A549 (cell line): Measurements from ENCODE around the gene PRSS57.

Source experiments
- CEBPB ChIP-seq, 2 experiments: fragments of >200 bp in 1 of 2; sonication (Bioruptor Twin) in 1 of 2; formaldehyde crosslinking in 1 of 2; IDR thresholded peaks; 2 replicates each; pipeline ENCODE4 v1.6.1; 2012 to 2016
- EP300 ChIP-seq, 2 experiments: fragments of >200 bp; sonication (Bioruptor Twin); formaldehyde crosslinking; IDR thresholded peaks; 2 replicates in 1 of 2; 3 replicates in 1 of 2; pipeline ENCODE4 v1.6.1; 2016 to 2017
- FOXS1 ChIP-seq: fragments of 250-450 bp; sonication (Bioruptor Pico); IDR thresholded peaks from 2 replicates; pipeline ENCODE4 v1.5.0; 2020; ENCODE audit warnings: mild to moderate bottlenecking, moderate library complexity
- JUNB ChIP-seq: fragments of >200 bp; sonication (Bioruptor Twin); formaldehyde crosslinking; IDR thresholded peaks from 2 replicates; pipeline ENCODE4 v1.6.1; 2016
- KDM5A ChIP-seq: fragments of 200-600 bp; sonication (generic); IDR thresholded peaks from 2 replicates; pipeline ENCODE4 v1.6.1; 2016; ENCODE audit warnings: antibody characterized with exemption, mild to moderate bottlenecking
- MAX ChIP-seq: IDR thresholded peaks from 2 replicates; pipeline ENCODE4 v1.6.1; 2012
- POLR2A ChIP-seq: IDR thresholded peaks from 2 replicates; pipeline ENCODE4 v1.6.1; 2012; ENCODE audit warnings: mild to moderate bottlenecking, low read length
- RAD21 ChIP-seq, 2 experiments: fragments of >200 bp in 1 of 2; sonication (Bioruptor Twin) in 1 of 2; formaldehyde crosslinking in 1 of 2; IDR thresholded peaks in 1 of 2; conservative IDR thresholded peaks in 1 of 2; 2 replicates in 1 of 2; 3 replicates in 1 of 2; pipeline ENCODE4 v1.6.1; 2012 to 2018; ENCODE audit warnings: inconsistent platforms in 1 of 2
- SREBF2 ChIP-seq: fragments of 450-650 bp; IDR thresholded peaks from 2 replicates; pipeline ENCODE4 v1.6.1; 2014; ENCODE audit warnings: mild to moderate bottlenecking, moderate library complexity
- ZFP36 ChIP-seq: fragments of 450-650 bp; IDR thresholded peaks from 2 replicates; pipeline ENCODE4 v1.6.1; 2014; ENCODE audit warnings: borderline replicate concordance; ENCODE audit not compliant: partially characterized antibody
- TF ChIP-seq, protein P1 (sequence below): fragments of >200 bp; sonication (Bioruptor Twin); formaldehyde crosslinking; IDR thresholded peaks from 3 replicates; pipeline ENCODE4 v1.5.1; 2016
- TF ChIP-seq, protein P2 (sequence below): fragments of 450-650 bp; IDR thresholded peaks from 2 replicates; pipeline ENCODE4 v1.6.1; 2014; ENCODE audit warnings: antibody characterized with exemption
- TF ChIP-seq, protein P3 (sequence below): fragments of 200-600 bp; sonication (generic); IDR thresholded peaks from 2 replicates; pipeline ENCODE4 v1.6.1; 2016; ENCODE audit warnings: antibody characterized with exemption, mild to moderate bottlenecking, moderate library complexity

DNA sequence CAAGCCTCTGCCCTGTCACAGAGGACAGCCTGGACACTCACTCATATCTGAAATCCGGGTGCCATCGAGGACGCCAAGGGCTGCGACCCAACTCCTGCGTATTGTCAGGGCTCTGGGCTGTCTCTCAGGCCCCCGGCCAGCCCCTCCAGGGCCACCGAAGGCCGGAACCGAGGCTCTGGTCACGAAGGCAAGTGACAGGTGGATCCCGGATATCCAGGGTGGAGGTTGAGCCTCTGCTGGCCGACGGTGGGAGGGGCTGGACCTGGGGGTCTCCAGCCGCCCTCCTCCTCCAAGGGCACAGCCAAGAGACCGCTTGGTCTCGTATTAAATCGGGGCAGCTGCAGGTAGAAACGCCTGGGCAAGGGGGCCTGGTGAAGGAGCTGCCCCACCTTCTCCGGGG, 37.6 kb downstream of the PRSS57 start:
- TF ChIP-seq KDM5A (no peak), MAX (no peak), POLR2A (no peak), SREBF2 (no peak), EP300 (IDR thresholded peaks at IDR 0.05) (no peak), ZFP36 (no peak), RAD21 (conservative IDR thresholded peaks at IDR 0.05 in 1 of 2, IDR thresholded peaks at IDR 0.05 in 1 of 2) (no peak), CEBPB (IDR thresholded peaks at IDR 0.05) (no peak), FOXS1 (no peak), JUNB (no peak)
- TF ChIP-seq, protein P1, sequence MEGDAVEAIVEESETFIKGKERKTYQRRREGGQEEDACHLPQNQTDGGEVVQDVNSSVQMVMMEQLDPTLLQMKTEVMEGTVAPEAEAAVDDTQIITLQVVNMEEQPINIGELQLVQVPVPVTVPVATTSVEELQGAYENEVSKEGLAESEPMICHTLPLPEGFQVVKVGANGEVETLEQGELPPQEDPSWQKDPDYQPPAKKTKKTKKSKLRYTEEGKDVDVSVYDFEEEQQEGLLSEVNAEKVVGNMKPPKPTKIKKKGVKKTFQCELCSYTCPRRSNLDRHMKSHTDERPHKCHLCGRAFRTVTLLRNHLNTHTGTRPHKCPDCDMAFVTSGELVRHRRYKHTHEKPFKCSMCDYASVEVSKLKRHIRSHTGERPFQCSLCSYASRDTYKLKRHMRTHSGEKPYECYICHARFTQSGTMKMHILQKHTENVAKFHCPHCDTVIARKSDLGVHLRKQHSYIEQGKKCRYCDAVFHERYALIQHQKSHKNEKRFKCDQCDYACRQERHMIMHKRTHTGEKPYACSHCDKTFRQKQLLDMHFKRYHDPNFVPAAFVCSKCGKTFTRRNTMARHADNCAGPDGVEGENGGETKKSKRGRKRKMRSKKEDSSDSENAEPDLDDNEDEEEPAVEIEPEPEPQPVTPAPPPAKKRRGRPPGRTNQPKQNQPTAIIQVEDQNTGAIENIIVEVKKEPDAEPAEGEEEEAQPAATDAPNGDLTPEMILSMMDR, result no peak
- TF ChIP-seq, protein P2, sequence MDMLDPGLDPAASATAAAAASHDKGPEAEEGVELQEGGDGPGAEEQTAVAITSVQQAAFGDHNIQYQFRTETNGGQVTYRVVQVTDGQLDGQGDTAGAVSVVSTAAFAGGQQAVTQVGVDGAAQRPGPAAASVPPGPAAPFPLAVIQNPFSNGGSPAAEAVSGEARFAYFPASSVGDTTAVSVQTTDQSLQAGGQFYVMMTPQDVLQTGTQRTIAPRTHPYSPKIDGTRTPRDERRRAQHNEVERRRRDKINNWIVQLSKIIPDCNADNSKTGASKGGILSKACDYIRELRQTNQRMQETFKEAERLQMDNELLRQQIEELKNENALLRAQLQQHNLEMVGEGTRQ, result no peak
- TF ChIP-seq, protein P3, sequence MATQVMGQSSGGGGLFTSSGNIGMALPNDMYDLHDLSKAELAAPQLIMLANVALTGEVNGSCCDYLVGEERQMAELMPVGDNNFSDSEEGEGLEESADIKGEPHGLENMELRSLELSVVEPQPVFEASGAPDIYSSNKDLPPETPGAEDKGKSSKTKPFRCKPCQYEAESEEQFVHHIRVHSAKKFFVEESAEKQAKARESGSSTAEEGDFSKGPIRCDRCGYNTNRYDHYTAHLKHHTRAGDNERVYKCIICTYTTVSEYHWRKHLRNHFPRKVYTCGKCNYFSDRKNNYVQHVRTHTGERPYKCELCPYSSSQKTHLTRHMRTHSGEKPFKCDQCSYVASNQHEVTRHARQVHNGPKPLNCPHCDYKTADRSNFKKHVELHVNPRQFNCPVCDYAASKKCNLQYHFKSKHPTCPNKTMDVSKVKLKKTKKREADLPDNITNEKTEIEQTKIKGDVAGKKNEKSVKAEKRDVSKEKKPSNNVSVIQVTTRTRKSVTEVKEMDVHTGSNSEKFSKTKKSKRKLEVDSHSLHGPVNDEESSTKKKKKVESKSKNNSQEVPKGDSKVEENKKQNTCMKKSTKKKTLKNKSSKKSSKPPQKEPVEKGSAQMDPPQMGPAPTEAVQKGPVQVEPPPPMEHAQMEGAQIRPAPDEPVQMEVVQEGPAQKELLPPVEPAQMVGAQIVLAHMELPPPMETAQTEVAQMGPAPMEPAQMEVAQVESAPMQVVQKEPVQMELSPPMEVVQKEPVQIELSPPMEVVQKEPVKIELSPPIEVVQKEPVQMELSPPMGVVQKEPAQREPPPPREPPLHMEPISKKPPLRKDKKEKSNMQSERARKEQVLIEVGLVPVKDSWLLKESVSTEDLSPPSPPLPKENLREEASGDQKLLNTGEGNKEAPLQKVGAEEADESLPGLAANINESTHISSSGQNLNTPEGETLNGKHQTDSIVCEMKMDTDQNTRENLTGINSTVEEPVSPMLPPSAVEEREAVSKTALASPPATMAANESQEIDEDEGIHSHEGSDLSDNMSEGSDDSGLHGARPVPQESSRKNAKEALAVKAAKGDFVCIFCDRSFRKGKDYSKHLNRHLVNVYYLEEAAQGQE, result no peak
